Hepatocyte (in vitro differentiated cells): ENCODE measurements around the gene PLK5. TPM values are rescaled to one million over a fixed set of nuclear protein-coding genes. Genes with fewer than 3 reads are reported as not detected.

Experiments
- DNase-seq: peaks from one replicate; pipeline ENCODE4 v3.0.0-alpha.2; 2016; ENCODE audit warnings: low spot score
- H2AFZ ChIP-seq: fragments of 200-600 bp; sonication (generic); 2 replicates; pipeline ENCODE4 v1.6.0; 2016; ENCODE audit warnings: antibody characterized with exemption, mild to moderate bottlenecking
- H3K27ac ChIP-seq: fragments of 200-600 bp; sonication (generic); 2 replicates; pipeline ENCODE4 v1.5.1; 2016; ENCODE audit warnings: mild to moderate bottlenecking
- H3K27me3 ChIP-seq: fragments of 200-600 bp; sonication (generic); 2 replicates; pipeline ENCODE4 v1.6.1; 2016
- H3K36me3 ChIP-seq: fragments of 200-600 bp; sonication (generic); replicated peaks from 2 replicates; pipeline ENCODE4 v1.5.1; 2016; ENCODE audit warnings: low read depth; ENCODE audit not compliant: insufficient read depth
- H3K4me1 ChIP-seq: fragments of 200-600 bp; sonication (generic); 2 replicates; pipeline ENCODE4 v1.5.1; 2016; ENCODE audit warnings: mild to moderate bottlenecking, moderate library complexity; ENCODE audit not compliant: insufficient read depth
- H3K4me2 ChIP-seq: fragments of 200-600 bp; sonication (generic); 2 replicates; pipeline ENCODE4 v1.6.0; 2016
- H3K4me3 ChIP-seq: fragments of 200-600 bp; sonication (generic); 2 replicates; pipeline ENCODE4 v1.5.1; 2016; ENCODE audit warnings: mild to moderate bottlenecking
- H3K79me2 ChIP-seq: fragments of 200-600 bp; sonication (generic); 2 replicates; pipeline ENCODE4 v1.6.0; 2017; ENCODE audit warnings: mild to moderate bottlenecking
- H3K9me2 ChIP-seq: fragments of 200-600 bp; sonication (generic); replicated peaks from 2 replicates; pipeline ENCODE4 v1.6.0; 2017; ENCODE audit warnings: mild to moderate bottlenecking; ENCODE audit not compliant: insufficient read depth
- H3K9me3 ChIP-seq: fragments of 200-600 bp; sonication (generic); 2 replicates; pipeline ENCODE4 v1.5.1; 2016; ENCODE audit warnings: low read depth, mild to moderate bottlenecking
- H4K20me1 ChIP-seq: fragments of 200-600 bp; sonication (generic); 2 replicates; pipeline ENCODE4 v1.6.0; 2016; ENCODE audit warnings: mild to moderate bottlenecking; ENCODE audit not compliant: insufficient read depth, poor library complexity, severe bottlenecking
- CTCF ChIP-seq: fragments of 200-600 bp; sonication (generic); IDR thresholded peaks from 2 replicates; pipeline ENCODE4 v1.5.1; 2016; ENCODE audit warnings: antibody characterized with exemption, mild to moderate bottlenecking; ENCODE audit not compliant: poor library complexity
- EZH2 ChIP-seq: fragments of 200-600 bp; sonication (generic); IDR thresholded peaks from 2 replicates; pipeline ENCODE4 v1.6.1; 2016; ENCODE audit warnings: antibody characterized with exemption, mild to moderate bottlenecking, borderline replicate concordance
- EZH2phosphoT487 ChIP-seq: fragments of 200-600 bp; sonication (generic); IDR thresholded peaks from one replicate; pipeline ENCODE4 v1.6.1; 2018; ENCODE audit warnings: antibody characterized with exemption, mild to moderate bottlenecking, low read depth, moderate library complexity; ENCODE audit not compliant: unreplicated experiment, severe bottlenecking
- WGBS: methylation state at CpG from one replicate; pipeline ENCODE4 v1.1.6; 2016; ENCODE audit warnings: low lambda C conversion rate; ENCODE audit errors: missing lambda C conversion rate; 5-methylcytosine and 5-hydroxymethylcytosine counted together
- polyA plus RNA-seq: library from polyadenylated mRNA; unstranded; fragments of >200 nt; fragmentation: Nextera tagmentation; extraction: Ambion mirVana; gene quantifications from 2 replicates; pipeline ENCODE4 v1.2.1, GENCODE V29; 2016
- total RNA-seq: library from RNA; depleted of rRNA; stranded (reverse); fragments of >200 nt; gene quantifications from 2 replicates; pipeline ENCODE4 v1.2.3, GENCODE V29; 2014

The PLK5 gene
- total and polyA plus RNA-seq, 2 experiments from 2014 or later, result 0.53 TPM; not detected in 1

GRCh38 chr19:1551068-1552040 is 27.5 kb downstream of the PLK5 start:
- Histone ChIP-seq H3K27ac (no peak overlapping the region), H2AFZ (no peak overlapping the region), H3K9me3 (no peaks in the 10 kb centered on the region), H3K4me2 (no peak overlapping the region), H3K79me2 (no peaks in the 10 kb centered on the region), H3K36me3 (no peaks in the 10 kb centered on the region), H4K20me1 (peaks cover 8% of the 10 kb centered on the region), H3K4me3 (no peak overlapping the region), H3K4me1 (no peaks in the 10 kb centered on the region), H3K9me2 (no peaks in the 10 kb centered on the region), H3K27me3 (no peaks in the 10 kb centered on the region)
- WGBS, result 91% methylated on average over 17 of the region's 17 CpGs
- no peak for TF ChIP-seq EZH2
- no peak for TF ChIP-seq CTCF
- TF ChIP-seq EZH2phosphoT487, result no peak
- no peak for DNase-seq

- peaks cover 16% of the 10 kb centered on the region for H3K79me2 ChIP-seq
- H3K4me3 ChIP-seq, result no peak overlapping the region
- TF ChIP-seq EZH2phosphoT487 (no peak), CTCF (no peak), EZH2 (no peak)
- no peak overlapping the region for H2AFZ ChIP-seq
- no peaks in the 10 kb centered on the region for H3K9me2 ChIP-seq
- H3K27me3 ChIP-seq, result no peaks in the 10 kb centered on the region
- H4K20me1 ChIP-seq, result peaks cover 25% of the 10 kb centered on the region
- no peaks in the 10 kb centered on the region for H3K9me3 ChIP-seq
- H3K4me2 ChIP-seq, result no peak overlapping the region
- 91% methylated on average over 10 of the region's 10 CpGs for WGBS
- H3K27ac ChIP-seq, result no peak overlapping the region
- H3K36me3 ChIP-seq, result no peaks in the 10 kb centered on the region
- DNase-seq, result no peak
- no peaks in the 10 kb centered on the region for H3K4me1 ChIP-seq
Observed at GRCh38 chr19:1553415-1553814, 29.5 kb downstream of the PLK5 start.

GRCh38 chr19:1554968-1555367 is 31.1 kb downstream of the PLK5 start:
- peaks cover 32% of the 10 kb centered on the region for H3K79me2 ChIP-seq
- H3K4me2 ChIP-seq, result no peak overlapping the region
- H2AFZ ChIP-seq, result no peak overlapping the region
- no peaks in the 10 kb centered on the region for H3K9me3 ChIP-seq
- DNase-seq, result no peak
- peaks cover 41% of the 10 kb centered on the region for H4K20me1 ChIP-seq
- no peaks in the 10 kb centered on the region for H3K27me3 ChIP-seq
- H3K9me2 ChIP-seq, result no peaks in the 10 kb centered on the region
- no peak overlapping the region for H3K4me3 ChIP-seq
- 96% methylated on average over 20 of the region's 24 CpGs for WGBS
- no peaks in the 10 kb centered on the region for H3K36me3 ChIP-seq
- no peaks in the 10 kb centered on the region for H3K4me1 ChIP-seq
- no peak for TF ChIP-seq CTCF
- no peak for TF ChIP-seq EZH2
- no peak for TF ChIP-seq EZH2phosphoT487
- no peak overlapping the region for H3K27ac ChIP-seq
